GM18505 (cell line): ENCODE results near the gene ITGA1.

Experiments
- ATAC-seq: cut with Tn5 transposase; IDR thresholded peaks from one replicate; pipeline ENCODE4 v1.9.1; 2021; ENCODE audit not compliant: unreplicated experiment
- POLR2A ChIP-seq: IDR thresholded peaks from 4 replicates; pipeline ENCODE4 v1.6.1; 2011; ENCODE audit warnings: borderline replicate concordance; ENCODE audit not compliant: insufficient read depth, insufficient read length; ENCODE audit errors: extremely low read depth

ITGA1 gene

DNA sequence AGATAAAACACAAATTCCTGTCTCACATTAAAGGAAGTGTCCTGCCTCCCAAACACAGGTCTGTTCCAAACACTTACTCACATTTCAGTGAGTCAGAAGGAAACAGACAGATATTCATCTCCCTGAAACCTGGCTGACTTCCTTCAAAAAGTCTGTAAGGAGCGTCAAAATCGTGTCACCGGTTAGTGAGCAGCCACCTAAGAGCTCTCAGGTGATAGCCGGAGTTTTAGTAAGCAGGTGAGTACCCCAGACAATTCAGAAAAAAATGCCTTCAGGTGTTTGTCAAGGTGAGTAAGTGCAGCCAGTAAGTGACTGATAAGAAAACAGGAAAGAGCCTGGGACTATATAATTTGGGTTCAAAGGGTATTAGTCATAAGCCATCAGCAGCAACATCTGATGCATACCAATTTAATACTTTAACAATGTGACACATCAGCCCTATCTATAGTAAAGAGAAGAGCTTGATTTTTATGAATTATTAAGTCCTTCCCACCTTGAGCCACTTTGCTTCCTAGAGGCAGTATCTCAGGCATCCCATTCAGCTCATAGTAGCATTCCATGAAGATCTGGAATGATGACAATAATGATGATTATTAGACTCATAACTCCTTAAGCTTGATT, 200.1 kb downstream of the ITGA1 start:
- TF ChIP-seq POLR2A, result no peak
- ATAC-seq, result no peak

DNA sequence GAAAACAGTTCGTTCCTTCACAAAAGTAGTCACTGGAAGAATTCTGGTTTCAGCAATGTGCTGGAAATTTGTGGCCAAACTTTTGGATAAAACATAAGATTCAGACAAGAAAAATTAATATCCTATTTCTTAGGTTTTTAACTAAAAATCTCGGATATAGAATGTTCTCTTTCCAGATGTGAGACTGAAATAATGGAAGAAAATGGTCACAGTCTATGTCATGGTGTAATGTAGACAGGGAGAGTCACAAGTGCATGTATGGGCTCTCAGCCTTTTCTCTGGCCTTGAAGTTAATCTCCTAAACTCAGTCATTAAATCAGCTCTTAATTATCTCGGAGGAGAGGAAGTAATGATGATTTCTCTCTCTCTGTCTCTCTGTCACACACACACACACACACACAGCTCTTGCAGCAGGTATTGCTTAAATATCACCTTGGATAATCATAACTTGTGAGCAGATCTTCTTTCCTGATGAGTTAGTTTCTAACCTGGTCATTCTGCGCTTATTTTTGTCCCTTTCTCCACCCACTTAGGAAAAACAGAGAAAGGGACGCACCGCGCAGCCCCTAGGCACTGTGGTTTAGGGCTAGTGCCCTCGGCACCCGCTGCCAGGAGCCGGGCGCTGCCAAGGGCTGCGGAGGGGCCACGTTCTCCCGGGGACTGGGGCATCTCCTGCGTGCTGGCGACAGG, 200.8 kb downstream of the ITGA1 start:
- ATAC-seq, result no peak
- TF ChIP-seq POLR2A, result no peak

DNA sequence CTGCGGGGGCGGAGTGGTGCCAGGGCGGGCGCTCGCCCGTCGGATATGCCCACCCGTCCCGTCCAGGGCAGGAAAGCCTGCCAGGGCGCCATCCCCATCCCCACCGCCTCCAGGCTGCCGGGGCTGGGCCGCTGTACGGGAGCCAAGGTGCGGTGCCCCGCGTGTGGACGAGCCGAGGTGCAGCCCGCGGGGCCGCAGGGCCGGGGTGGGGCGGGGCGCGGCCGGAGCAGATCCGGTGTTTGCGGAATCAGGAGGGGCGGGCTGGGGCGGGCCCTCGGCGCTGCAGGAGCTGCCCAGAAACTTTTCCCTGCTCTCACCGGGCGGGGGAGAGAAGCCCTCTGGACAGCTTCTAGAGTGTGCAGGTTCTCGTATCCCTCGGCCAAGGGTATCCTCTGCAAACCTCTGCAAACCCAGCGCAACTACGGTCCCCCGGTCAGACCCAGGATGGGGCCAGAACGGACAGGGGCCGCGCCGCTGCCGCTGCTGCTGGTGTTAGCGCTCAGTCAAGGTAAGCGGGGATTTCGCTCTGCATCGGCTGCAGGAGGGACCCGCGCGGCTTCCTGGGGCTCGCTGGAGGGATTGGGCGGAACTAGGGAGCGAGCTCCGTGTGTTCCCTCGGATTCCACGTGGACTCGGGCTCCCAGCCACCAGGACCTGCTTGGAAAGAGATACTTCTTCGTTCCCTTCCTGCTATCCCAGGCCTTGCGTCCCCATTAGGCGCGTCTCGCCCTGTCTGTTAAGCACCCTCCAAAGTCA, 201.5 kb downstream of the ITGA1 start, which contains the start of gene ITGA2:
Gene ITGA2 (plus strand): TSS at position 328 of the 756 bp plus-strand sequence. CDS start 117 bp downstream, at position 445.
- ATAC-seq, result no peak
- TF ChIP-seq POLR2A, result no peak

DNA sequence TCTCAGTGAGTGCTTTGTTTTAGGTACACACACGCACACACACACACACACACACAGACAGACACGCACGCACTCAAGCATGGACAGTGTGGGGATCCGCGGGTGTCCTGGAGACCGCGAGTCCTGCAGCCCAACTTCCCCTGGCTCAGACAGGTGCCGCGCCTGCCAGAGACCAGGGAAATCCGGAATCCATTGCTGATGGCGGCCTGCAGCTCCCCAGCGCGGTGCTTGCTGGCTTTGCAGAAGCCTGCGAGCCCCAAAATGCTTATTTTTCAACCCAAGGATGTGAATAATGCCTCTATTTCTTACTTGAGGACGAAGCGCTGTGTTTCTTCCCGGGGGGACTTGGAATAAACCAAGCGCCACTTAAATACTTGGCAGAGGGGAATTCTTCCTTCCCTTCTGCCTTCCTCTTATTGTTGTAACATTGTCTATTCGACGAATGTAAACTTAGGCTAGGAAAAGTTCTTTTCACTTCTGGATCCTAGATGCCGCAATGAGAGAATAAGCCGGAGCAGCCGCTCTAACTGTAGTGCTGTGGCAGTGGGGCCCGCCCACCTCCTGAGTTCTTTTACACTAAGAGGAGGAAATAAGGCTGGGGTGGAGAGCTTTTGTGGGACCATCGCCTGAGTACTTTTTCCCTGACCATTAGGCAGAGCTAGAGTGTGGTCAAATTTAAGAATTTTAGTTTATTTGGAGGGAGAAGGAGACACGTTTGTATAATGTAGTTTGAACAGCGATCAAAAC, 202.2 kb downstream of the ITGA1 start:
- ATAC-seq, result no peak
- TF ChIP-seq POLR2A, result no peak

DNA sequence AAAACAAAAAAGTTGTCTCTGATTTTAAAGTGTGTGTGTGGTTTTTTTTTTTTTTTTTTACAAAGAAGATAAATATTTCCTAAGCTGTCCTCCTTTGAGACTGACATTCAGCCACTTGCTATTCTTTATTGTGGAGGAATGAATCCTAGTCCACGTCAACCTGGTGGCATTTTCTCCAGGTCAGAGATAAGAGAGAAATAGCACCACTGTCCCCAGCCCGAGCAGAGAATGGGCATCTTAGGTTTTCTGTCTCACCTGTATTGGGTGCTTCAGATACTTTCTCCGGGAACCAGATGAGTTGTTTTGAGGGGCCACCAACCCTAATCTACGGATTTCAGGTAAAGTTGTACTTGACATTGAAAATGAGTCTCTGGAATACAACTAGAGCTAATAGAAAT, 202.8 kb downstream of the ITGA1 start:
- TF ChIP-seq POLR2A, result no peak
- ATAC-seq, result no peak

DNA sequence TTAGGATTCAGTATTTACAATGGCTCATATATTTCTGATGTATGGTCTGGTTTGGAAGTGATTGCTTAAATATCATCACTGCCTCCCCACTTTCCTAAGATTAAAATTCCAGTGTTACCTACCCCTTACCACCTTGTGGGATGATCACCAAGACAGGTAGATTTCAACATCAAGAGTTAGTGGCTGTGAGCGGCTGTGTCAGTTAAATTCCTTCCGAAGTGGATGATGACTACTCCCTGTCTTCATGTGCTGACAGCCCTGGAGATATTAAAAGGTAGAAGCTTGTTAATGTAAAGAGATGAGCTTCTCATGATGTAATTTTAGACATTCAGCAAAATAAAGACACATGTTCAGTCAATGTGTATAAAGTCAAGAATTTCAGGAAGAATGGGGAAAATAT, 205.7 kb downstream of the ITGA1 start:
- TF ChIP-seq POLR2A, result no peak
- ATAC-seq, result no peak

DNA sequence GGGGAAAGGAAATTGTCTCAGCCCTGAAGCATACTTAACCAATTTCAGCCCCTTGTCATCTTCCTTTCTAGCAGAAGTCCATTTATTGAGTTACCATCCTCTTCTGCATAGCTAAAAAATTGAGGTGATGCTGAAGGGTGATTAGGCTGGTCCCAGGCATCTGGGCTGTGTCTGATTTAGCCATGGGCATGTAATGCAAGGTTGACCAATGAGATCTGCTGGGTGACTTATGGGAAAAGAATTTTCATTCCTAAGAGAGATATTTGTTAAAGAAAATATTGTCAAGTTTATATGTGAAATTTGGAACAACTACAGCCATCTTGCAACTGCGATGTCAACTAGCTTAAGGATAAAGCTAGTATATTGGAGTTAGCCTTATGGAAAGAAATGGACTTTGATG, 206.6 kb downstream of the ITGA1 start:
- no peak for ATAC-seq
- no peak for TF ChIP-seq POLR2A

DNA sequence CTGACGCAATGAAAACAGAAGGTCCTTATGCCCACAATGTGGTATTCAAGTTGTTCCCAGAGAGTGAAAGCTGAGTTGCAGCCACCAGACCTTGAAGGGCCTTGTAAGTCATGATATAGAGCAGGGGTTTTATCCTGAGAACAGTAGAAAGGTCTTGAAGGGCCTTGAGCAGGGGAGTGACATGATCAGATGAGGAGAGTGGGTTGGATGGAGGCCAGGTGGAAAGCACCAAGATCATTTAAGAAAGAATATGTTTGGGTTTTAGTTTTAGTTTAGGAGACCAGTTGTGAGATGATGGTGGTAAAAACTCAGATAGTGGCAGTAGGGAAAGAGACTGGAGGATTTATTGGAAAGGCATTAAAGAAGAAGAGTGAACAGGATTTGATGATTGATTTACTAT, 207.4 kb downstream of the ITGA1 start:
- no peak for TF ChIP-seq POLR2A

DNA sequence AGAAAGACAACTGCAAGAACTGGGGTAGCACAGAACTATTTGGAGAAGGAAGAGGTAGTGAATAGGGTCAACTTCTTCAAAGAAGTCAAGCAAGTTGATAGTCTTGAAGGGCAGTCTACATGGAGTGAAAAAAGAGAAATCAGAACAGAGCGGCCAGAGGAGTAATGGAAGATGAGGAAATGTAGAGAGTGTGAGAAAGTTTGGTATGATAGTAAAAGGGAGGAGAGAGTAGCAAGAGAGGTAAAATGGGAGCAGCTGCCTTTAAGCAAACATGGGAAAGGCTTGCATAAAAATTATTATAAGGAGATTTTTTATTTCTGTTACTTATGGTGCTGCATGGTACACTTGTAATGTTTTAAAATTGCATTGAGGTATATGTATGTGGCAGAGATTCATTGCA, 208.2 kb downstream of the ITGA1 start:
- ATAC-seq, result no peak
- no peak for TF ChIP-seq POLR2A

More for the DNA sequence above, 207.4 kb downstream of the ITGA1 start:
- no peak for ATAC-seq

DNA sequence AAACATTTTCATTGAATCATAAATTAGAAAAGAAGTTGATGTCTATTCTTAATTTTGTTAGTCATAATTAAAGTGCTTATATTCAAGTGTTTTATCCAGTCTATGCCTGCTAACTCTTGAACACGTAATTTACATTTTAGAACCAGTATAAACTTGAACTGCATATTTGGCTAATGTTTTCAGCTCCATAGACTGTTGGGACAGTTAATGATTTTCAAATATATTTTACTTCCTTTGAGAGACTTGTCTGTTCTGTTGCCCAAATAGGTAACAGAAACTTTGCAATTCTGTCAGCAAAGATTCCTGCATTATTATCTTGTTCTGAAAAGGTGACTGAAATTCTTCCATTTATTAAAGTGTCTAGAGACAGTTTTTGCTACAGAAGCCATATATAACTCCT, 209.3 kb downstream of the ITGA1 start:
- no peak for ATAC-seq
- no peak for TF ChIP-seq POLR2A

DNA sequence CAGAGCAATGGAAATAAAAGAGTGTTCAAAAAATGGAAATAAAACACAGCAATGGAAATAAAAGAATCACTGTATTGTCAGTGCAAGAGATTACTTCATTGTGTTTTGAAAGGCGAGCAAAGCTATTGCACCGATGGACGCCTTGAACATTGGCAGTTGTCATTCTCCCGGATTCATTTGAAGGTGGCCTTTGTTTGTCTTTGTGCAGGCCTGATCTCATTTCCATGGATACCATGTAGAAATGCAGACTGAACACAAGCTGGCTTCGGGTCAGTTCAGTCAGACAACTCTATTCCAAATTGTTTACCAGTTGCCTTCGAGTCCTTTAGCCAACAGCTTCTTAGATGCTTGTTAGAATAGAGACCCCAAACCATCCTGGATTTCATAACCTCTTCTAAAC, 209.7 kb downstream of the ITGA1 start:
- no peak for ATAC-seq
- no peak for TF ChIP-seq POLR2A

DNA sequence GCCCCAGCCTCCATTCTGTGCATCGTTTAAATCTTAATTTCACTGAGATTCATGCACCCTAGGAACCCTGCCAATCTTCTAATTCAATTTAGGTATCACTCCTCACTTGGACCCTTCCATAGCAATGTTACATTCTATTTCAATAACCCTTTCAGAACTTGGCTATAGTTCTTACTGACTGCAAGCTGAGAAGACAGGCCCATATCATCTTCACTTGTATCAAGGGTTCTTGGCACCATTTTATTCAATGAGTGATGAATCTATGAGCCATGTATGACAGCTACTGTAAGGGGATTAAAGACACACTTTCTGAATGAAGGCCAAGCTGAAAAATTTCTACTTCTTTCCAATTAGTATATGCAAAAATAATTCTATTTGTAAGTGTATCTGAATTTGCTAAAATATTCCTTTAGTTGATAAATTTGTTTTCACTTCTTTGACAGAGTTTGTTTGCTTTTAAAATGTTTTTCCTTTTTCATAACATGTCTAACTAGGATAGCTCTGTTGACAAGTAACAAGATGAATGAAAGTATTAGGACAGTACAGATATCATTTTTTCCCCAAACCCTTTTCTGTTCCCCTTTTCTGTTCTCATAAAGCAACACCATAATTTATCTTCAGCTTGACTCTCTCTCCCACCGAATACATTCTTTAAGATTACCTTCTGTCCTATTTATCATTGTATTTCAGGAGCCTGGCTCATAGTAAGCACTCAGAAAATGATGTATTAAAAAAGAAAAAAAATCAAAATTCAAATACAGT, 211.0 kb downstream of the ITGA1 start:
- no peak for TF ChIP-seq POLR2A
- ATAC-seq, result peak; percentile 81
